Right renal cortex interstitium (tissue), 3 donors: ENCODE measurements around the gene PIM3. TPM values are rescaled to one million over a fixed set of nuclear protein-coding genes. Genes with fewer than 3 reads are reported as not detected.
"Not testable (repeated sequence)": the region's sequence is repeated elsewhere in the genome, so short reads cannot be mapped to it uniquely, and the experiment has no call there.

Experiments used
- DNase-seq, 3 donors: peaks; one replicate each; pipeline ENCODE4 v3.0.0-alpha.2; 2013; ENCODE audit warnings: low read depth in 3 of 3, low spot score in 2 of 3
- polyA plus RNA-seq, 3 donors: library from polyadenylated mRNA; unstranded; fragments of 120-200 nt; gene quantifications; one replicate each; pipeline ENCODE4 v1.2.1, GENCODE V29; 2013; ENCODE audit not compliant: insufficient read length in 3 of 3

PIM3 gene
- polyA plus RNA-seq, 3 donors: 12.4 to 16.2 (median 14.5) TPM

GRCh38 chr22:49981799-49982198 is 21.2 kb downstream of the PIM3 start:
- not testable (repeated sequence) for DNase-seq

DNA sequence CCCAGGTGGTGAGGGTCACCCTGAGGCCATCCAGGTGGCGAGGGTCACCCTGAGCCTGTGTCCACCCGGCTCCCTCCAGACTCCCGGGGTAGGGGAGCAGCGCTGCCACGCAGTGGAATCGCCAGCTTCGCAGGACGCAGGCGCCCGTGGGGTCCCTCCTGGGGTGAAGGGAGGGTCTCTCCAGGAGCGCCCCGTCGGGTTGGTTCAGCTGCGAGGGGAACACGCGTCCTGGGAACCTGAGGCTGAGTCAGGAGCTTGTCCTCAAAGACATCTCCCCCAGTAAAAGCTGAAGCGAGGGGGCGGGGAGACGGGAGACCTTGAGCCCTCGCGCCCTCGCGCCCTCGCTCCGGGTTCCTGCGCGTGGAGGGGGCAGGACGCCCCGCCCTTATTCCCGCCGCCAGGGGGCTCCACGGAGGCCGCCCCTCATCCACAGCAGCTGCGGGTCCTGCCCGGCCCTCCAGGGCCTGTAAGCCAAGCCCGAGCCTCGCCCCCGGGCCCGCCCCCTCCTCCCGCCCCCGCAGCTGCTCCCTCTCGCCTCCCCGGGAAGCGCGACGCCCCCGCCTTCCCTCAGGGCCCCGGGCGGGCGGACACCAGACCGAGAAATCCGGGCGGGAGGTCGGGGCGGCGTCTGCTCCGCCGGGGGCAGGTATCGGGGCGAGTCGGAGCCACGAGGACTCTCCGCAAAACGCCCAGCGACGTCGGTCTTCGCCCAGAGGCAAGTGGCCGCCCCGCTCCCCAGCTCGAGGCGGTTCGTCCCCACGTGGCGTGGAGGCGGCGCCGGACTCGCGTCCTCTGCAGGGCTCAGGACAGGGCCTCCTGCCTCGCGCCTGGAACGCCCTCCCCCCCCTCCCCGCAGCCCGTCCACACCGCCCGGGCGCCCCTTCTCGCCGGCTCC is 22.8 kb downstream of the PIM3 start:
- DNase-seq: no peak

- no peak for DNase-seq
Observed at GRCh38 chr22:49986325-49986724, 25.8 kb downstream of the PIM3 start.

DNA sequence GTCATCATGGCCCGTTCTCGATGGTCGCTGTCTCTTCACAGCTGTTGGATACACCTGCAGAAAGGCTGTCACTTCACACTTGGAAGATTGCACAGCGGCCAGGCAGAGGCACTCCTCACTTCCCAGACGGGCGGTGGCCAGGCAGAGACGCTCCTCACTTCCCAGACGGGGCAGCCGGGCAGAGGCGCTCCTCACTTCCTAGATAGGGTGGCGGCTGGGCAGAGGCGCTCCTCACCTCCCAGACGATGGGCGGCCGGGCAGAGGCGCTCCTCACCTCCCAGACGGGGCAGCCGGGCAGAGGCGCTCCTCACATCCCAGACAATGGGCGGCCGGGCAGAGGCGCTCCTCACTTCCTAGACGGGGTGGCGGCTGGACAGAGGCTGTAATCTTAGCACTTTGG is 29.3 kb downstream of the PIM3 start:
- DNase-seq: not testable (repeated sequence)

DNA sequence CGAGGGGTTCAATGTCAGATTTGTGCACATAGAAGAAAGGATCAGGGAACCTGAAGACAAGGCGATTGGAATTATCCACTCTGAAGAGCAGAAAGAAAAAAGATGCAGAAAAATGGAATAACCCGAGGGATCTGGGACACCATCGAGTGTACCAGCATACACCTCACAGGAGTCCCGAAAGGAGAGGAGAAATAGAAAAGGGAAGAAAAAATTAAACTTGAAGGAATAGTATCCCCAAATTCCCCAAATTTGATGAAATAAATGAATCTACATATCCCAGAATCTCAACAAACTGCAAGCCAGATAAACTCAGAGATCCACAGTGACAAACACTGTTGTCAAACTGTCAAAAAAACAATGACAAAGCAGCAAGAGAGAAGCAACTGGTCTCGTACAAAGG is 30.6 kb downstream of the PIM3 start:
- no peak for DNase-seq

DNA sequence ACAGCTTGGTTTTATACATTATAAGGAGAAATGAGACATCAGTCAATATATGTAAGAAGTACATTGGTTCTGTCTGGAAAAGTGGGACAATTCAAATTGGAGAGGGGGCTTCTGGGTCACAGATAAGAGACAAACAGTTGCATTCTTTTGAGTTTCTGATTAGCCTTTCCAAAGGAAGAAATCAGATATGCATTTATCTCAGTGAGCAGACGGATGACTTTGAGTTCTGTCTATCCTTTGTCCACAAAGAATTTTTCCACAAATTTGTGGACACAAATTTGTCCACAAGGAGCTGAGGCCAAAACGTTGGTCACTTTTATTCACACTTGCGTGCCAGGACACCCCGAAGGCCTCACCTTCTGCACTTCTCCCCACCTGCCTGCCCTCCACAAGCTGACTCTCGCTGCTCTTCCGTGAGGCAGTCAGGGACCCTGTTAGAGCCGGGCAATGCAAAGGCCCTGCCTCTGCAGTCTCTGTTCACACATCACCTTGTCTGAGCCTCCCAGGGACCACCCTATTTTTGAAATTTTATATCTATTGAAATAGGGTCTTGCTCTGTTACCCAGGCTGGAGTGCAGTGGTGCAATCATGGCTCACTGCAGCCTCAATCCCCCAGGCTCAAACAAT is 31.4 kb downstream of the PIM3 start:
- no peak for DNase-seq

GRCh38 chr22:49992921-49993648 is 32.5 kb downstream of the PIM3 start:
- no peak for DNase-seq

DNA sequence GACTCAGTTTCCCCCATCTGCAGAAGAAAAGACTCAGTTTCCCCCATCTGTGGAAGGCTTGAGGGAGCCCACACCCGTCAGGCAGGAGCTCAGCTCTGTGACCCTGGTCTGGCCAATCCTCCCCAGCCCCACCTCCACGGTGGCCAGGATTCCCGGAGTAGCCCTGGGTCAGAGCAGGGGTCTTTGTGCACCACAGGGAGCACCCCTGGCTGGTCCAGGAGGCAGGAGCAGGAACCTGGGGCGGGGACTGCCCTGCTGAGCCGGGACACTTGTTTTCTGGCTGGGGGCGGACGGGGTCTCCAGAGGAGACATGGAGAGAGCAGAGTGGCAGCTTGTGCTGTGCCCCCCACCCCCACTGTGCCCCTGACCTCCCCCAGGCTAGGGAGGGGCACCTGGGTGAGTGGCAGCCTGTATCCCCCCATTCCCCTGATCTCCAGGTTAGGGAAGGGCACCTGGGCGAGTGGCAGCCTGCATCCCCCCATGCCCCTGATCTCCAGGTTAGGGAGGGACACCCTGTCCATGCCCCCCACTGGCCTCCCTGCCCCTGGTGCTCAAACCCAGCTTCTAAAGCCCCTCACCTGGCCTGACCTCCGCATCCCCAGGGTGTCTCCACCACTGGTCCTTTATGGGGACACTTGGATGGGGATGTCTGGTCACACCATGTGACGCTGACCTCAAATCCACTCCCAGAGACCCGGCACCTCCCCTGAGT is 33.2 kb downstream of the PIM3 start:
- DNase-seq: no peak

DNA sequence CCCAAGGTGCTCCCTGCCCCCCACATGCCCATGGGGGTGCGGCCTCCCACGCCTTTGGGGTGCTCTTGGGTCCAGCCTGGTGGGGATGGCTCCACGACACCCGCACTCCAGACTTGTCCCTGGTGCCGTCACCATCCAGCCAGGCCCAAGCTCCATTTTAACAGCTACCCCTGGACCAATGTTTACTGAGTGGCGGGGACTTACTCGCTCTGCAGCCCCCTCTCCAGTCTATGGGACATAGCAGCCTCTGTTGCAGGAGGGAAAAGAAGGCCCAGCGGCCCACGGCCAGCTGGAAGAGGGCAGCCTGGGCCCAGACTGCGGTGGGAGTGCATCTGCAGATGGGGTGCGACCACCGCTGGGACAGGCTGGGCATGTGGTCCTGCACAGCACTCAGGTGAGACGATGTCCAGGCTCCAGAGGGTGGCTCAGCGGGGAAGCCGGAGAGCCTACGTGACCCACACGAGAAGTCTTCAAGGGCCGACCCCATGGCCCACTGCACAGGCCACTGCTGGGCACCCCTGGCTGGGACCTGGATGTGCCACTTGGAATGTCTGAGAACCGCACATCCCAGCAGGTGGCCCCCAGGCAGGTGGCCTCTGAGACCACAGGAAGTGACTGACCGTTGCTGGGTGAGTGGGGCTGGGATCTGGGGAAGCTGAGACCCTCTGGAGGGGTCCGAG is 33.9 kb downstream of the PIM3 start:
- no peak for DNase-seq

DNA sequence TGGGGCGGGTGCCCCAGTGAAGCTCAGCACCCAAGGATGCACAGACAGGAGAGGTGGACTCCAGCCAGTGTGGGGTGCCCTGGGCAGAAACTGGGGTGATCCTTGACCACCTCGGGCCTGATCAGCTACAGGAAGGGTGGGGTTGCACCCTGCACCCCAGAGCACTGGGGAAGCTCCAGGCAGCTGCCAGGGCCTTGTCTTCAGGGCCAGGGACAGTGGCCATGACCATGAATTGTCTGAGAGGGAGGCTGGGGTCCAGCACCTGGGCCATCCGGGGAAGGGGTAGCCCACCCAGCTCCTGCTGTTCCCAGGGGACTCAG is 34.4 kb downstream of the PIM3 start:
- no peak for DNase-seq

GRCh38 chr22:49995361-49996118 is 35.0 kb downstream of the PIM3 start:
- no peak for DNase-seq

- no peak for DNase-seq
Observed at GRCh38 chr22:49996119-49996517, 35.5 kb downstream of the PIM3 start.

DNA sequence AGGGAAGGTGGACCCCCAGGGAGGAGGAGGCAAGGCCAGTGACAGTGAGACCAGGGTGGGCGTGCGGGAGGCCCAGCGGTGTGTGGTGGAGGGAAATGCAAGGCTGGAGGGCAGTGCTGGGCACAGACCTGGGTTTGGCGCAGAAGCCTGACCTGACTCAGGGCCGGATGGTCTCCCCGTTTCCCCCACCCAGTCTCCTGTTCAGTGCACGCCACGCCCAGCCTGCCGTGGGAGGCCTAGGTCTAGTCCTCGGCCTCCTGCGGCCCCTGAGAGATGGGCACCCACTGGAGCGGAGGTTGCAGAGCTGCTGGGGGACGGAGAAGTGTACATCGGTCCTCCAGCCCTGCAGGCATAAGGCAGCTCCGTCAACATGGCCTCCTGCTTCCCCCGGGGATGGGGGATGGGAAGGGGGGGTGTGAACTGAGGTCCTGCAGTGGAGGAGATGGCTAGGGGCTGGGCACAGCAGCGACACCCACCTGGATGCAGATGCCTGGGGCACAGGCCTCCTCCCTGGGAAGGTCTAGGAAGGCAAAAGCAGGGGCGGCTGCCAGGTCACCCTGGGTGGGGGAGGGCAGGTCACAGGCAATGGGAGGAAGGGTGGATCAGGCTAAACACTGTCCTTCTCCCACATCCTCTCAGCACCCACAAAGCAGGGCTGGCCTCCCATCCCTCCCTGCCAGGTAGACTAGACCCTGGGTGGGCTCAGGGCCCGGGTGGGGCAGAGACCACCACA is 36.1 kb downstream of the PIM3 start:
- DNase-seq: no peak

GRCh38 chr22:49997251-49997599 is 36.7 kb downstream of the PIM3 start:
- no peak for DNase-seq

DNA sequence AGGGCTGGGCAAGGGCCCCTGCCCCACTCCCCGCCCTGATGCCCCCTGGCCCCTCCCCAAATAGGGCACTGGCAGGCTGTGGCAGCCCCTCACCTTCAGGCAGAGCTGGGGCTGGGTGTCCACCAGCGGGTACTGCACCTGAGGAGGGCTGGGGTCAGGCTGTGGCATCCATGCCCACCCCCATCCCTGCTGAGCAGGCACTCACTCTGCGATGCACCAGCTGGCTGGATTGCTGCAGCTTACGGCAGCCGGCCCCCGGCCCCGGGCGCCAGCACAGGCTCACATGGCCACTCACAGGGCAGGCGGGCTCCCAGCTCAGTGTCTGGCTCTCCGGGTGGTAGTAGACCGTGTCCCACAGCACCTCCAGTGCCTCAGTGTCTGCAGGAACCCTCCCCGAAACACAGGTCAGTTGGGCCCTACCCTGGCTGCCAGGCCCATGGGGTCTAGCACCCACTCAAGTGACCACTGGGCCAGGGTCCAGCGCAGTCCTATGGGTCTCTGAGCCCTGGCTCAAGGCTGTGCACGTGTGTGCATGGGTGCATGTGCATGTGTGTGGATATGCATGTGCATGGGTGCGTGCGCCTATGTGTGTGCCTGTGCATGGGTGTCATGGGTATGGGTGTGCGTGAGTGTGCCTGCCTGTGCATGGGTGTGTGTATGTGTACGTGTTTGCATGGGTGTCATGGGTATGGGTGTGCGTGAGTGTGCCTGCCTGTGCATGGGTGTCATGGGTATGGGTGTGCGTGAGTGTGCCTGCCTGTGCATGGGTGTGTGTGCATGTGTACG is 37.6 kb downstream of the PIM3 start:
- no peak for DNase-seq

DNA sequence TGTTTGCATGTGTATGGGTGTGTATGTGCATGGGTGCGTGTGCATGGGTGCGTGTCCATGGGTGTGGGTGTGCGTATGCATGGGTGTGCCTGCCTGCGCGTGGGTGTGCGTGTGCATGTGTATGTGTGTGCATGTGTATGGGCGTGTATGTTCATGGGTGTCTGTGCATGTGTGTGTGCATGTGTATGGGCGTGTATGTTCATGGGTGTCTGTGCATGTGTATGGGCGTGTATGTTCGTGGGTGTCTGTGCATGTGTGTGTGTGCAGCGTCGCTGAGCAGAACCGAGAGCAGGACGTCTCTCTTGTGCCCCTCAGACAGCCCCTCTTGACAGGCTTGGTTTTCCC is 38.1 kb downstream of the PIM3 start:
- DNase-seq: no peak

- DNase-seq: no peak
Observed at GRCh38 chr22:49999063-49999945, 38.7 kb downstream of the PIM3 start.
